ENCODE measurements around the gene HOXB8. TPM values are rescaled to one million over a fixed set of nuclear protein-coding genes. Genes with fewer than 3 reads are reported as not detected.

Gene HOXB8
- total and polyA plus RNA-seq, 10 of the 15 experiments (the other 5 are each of a cell fraction or from before 2014, with no cell fraction given) = 0.21 TPM; not detected in 9

GRCh38 chr17:48591255-48592056 is 23.6 kb downstream of the HOXB8 start (continued):
- TF ChIP-seq BACH1 (IDR thresholded peaks at IDR 0.05; ENCODE audit: borderline replicate concordance) = no peak
- TF ChIP-seq CBX5 (IDR thresholded peaks at IDR 0.05; ENCODE audit: low read depth) = no peak
- no peak for TF ChIP-seq NFYB (IDR thresholded peaks at IDR 0.05; ENCODE audit: insufficient read depth, low read depth, low read length)
- TF ChIP-seq IKZF2 (IDR thresholded peaks at IDR 0.05) = no peak
- no peak for TF ChIP-seq SMAD1 (IDR thresholded peaks at IDR 0.05; ENCODE audit: low read depth, partially characterized antibody)
- no peak for TF ChIP-seq POLR2AphosphoS5 (IDR thresholded peaks at IDR 0.05; ENCODE audit: low read length)
- no peak for TF ChIP-seq EGR1 (IDR thresholded peaks at IDR 0.05; ENCODE audit: borderline replicate concordance in 1 of 2, low read depth in 2 of 2, low read length in 2 of 2)
- TF ChIP-seq MLLT1 (IDR thresholded peaks at IDR 0.05) = no peak
- no peak for TF ChIP-seq E4F1 (IDR thresholded peaks at IDR 0.05; ENCODE audit: borderline replicate concordance, partially characterized antibody)
- TF ChIP-seq MTA2 (IDR thresholded peaks at IDR 0.05; ENCODE audit: low read depth) = no peak
- no peak for TF ChIP-seq ESRRA (IDR thresholded peaks at IDR 0.05; ENCODE audit: low read length)
- TF ChIP-seq CHD2 (IDR thresholded peaks at IDR 0.05; ENCODE audit: borderline replicate concordance, low read depth, low read length) = no peak
- no peak for TF ChIP-seq SRF (IDR thresholded peaks at IDR 0.05; ENCODE audit: low read depth in 2 of 2, low read length in 2 of 2)
